ENCODE results near the gene SEMA4D. TPM values are rescaled to one million over a fixed set of nuclear protein-coding genes. Genes with fewer than 3 reads are reported as not detected.

SEMA4D gene
- total RNA-seq, 2 experiments from 2014 or later: 159 to 161 TPM

DNA sequence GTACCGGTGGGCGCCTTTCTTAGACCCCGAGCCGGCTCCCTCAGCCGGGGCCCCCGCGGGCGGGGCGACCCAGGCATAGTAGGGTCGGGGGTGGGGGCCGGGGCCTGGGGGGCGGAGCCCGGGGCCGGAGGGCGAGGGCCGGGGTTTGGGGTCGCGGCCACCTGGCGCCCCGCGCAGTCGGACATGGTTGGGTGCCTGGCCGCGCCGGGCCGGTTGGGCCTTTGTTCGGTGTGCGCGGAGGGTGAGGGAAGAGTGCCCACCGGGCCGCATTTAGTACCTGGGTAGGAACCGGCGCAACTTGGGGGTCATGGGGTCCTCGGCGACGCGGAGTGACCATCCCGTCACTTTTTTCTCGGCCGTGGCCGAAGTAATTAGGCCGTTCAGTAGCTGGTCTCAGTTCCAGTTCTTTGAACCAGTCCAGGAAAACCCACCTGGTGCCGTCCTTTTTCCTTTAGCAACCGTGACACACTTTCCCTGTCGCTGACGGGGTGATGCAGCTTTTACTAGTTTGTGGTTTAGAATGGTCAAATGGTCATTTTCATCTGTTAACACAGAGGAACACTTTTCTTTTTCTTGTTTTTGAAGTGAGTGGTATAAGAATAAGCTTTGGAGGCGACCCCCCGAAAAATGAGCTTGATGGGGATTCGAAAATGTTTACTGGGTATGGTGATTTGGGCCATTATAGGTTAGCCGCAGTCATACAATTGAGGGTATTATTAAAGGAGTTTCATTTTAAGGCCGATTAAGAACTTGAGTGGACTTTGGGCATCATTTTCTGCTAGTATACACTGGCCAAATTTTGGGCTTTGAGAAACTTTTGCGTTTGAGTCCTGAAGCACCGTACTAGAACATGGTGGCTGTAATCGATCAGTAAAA, 186.3 kb downstream of the SEMA4D start:
- Mint-ChIP-seq H3K9me3 (no peaks in the 10 kb centered on the region), H3K4me1 (ENCODE audit: low read depth) (peaks cover 41% of the 10 kb centered on the region)
- DNase-seq: no peak

More for the DNA sequence above, 186.3 kb downstream of the SEMA4D start:
- ChIA-PET CTCF (interaction anchor here (0.7 to 0.9 kb wide), 2 partner anchors 12 to 291 kb away, joined by 3 read pairs; no protein-coding TSS in a partner anchor), POLR2A (interaction anchor here (0.6 to 1.4 kb wide), 4 partner anchors 12 to 285 kb away, joined by 4 to 6 read pairs (median 4); no protein-coding TSS in a partner anchor)
- H3K36me3 Mint-ChIP-seq: peaks cover 66% of the 10 kb centered on the region
- H3K27ac Mint-ChIP-seq: peak overlapping the region; percentile 98
- H3K4me3 Mint-ChIP-seq: peak overlapping the region; percentile 94
- H3K27me3 Mint-ChIP-seq: peaks cover 2% of the 10 kb centered on the region
- intact Hi-C loops (cut with micrococcal nuclease): no loop called here

Small RNA genes within 50 kb of the gene (microRNA-seq; reads per million reads assigned to microRNA genes)
- gene MIR3153 (ENCODE audit: borderline microRNAs expressed, borderline number of aligned reads, borderline replicate concordance): not detected

Other genes with a start within 250 kb of the SEMA4D start
- 100 to 1,000 TPM; 229 to 232 TPM for gene CKS2, start 186.9 kb downstream of the SEMA4D start, total RNA-seq
- gene SECISBP2, start 179.6 kb downstream of the SEMA4D start, total RNA-seq: 10 to 100 TPM; 34.0 to 34.7 TPM
- gene GADD45G, start 106.9 kb upstream of the SEMA4D start, total RNA-seq: 1 to 10 TPM; 5.1 to 5.7 TPM

All from activated CD4-positive, alpha-beta memory T cell treated with anti-CD3 and anti-CD28 coated beads for 36 hours (primary cell).